ENCODE results near the gene IRF7.

IRF7 gene

GRCh38 chr11:563066-563811 is 52.5 kb downstream of the IRF7 start:
- DNase-seq, result no peak
